ENCODE data around the gene TFCP2.
A peak's percentile ranks its signal among the peaks of the same experiment; 100 is the strongest.

Gene TFCP2

GRCh38 chr12:51197736-51198567 is 25.0 kb upstream of the TFCP2 start:
- DNase-seq = no peak

GRCh38 chr12:51196547-51196946 is 23.6 kb upstream of the TFCP2 start:
- DNase-seq = no peak

GRCh38 chr12:51195841-51196240 is 22.9 kb upstream of the TFCP2 start:
- no peak for DNase-seq

- DNase-seq = no peak
These were observed 19.3 kb upstream of the TFCP2 start for GRCh38 chr12:51192284-51192671.

- no peak for DNase-seq
These were observed 18.8 kb upstream of the TFCP2 start for GRCh38 chr12:51191516-51192283.

GRCh38 chr12:51190820-51191219 is 17.9 kb upstream of the TFCP2 start:
- no peak for DNase-seq

- no peak for DNase-seq
These were observed 16.9 kb upstream of the TFCP2 start for GRCh38 chr12:51189790-51190355.

- peak; percentile 26 for DNase-seq
These were observed 15.6 kb upstream of the TFCP2 start for GRCh38 chr12:51188359-51189051.

GRCh38 chr12:51187370-51187987 is 14.5 kb upstream of the TFCP2 start:
- no peak for DNase-seq

GRCh38 chr12:51186465-51187085 is 13.6 kb upstream of the TFCP2 start:
- no peak for DNase-seq

- no peak for DNase-seq
These were observed 12.3 kb upstream of the TFCP2 start for GRCh38 chr12:51185171-51185717.

GRCh38 chr12:51183816-51184215 is 10.9 kb upstream of the TFCP2 start:
- peak; percentile 90 for DNase-seq

- DNase-seq = no peak
These were observed 10.4 kb upstream of the TFCP2 start for GRCh38 chr12:51183349-51183748.

- DNase-seq = no peak
These were observed 8.6 kb upstream of the TFCP2 start for GRCh38 chr12:51181558-51181957.

- DNase-seq = no peak
These were observed 5.0 kb upstream of the TFCP2 start for GRCh38 chr12:51177897-51178296.

- DNase-seq = no peak
These were observed 1.6 kb upstream of the TFCP2 start for GRCh38 chr12:51174501-51174900.

GRCh38 chr12:51171884-51172514 is 936 bp downstream of the TFCP2 start:
- DNase-seq = no peak

GRCh38 chr12:51163795-51164194 is 9.1 kb downstream of the TFCP2 start:
- DNase-seq = no peak

GRCh38 chr12:51162217-51162616 is 10.7 kb downstream of the TFCP2 start:
- no peak for DNase-seq

GRCh38 chr12:51160814-51161459 is 12.0 kb downstream of the TFCP2 start:
- no peak for DNase-seq

- DNase-seq = no peak
These were observed 16.6 kb downstream of the TFCP2 start for GRCh38 chr12:51156245-51156765.

Measured in NCI-H2107 (cell line).